GM21737 (cell line): ENCODE measurements around the gene RSPRY1.
"Not testable (repeated sequence)": the region's sequence is repeated elsewhere in the genome, so short reads cannot be mapped to it uniquely, and the experiment has no call there.

ENCODE experiments used
- ATAC-seq: cut with Tn5 transposase; IDR thresholded peaks from one replicate; pipeline ENCODE4 v1.9.1; 2021; ENCODE audit warnings: mild to moderate bottlenecking, moderate library complexity; ENCODE audit not compliant: unreplicated experiment

Gene RSPRY1

GRCh38 chr16:57268804-57269800 is 83.0 kb downstream of the RSPRY1 start:
- no peak for ATAC-seq

- ATAC-seq: no peak
These were observed 84.3 kb downstream of the RSPRY1 start for GRCh38 chr16:57270221-57271062.

- no peak for ATAC-seq
These were observed 84.9 kb downstream of the RSPRY1 start for GRCh38 chr16:57271063-57271345.

- ATAC-seq: no peak
These were observed 85.9 kb downstream of the RSPRY1 start for GRCh38 chr16:57271867-57272495.

GRCh38 chr16:57273359-57273758 is 87.2 kb downstream of the RSPRY1 start:
- ATAC-seq: no peak

GRCh38 chr16:57273826-57274225 is 87.7 kb downstream of the RSPRY1 start:
- ATAC-seq: no peak

- ATAC-seq: not testable (repeated sequence)
These were observed 89.8 kb downstream of the RSPRY1 start for GRCh38 chr16:57275946-57276345.

- ATAC-seq: no peak
These were observed 90.5 kb downstream of the RSPRY1 start for GRCh38 chr16:57276596-57276995.

- no peak for ATAC-seq
These were observed 91.5 kb downstream of the RSPRY1 start for GRCh38 chr16:57277586-57277985.

- no peak for ATAC-seq
These were observed 92.4 kb downstream of the RSPRY1 start for GRCh38 chr16:57278494-57278893.

GRCh38 chr16:57279780-57280638 is 93.9 kb downstream of the RSPRY1 start:
- ATAC-seq: no peak

GRCh38 chr16:57281791-57282190 is 95.7 kb downstream of the RSPRY1 start:
- ATAC-seq: no peak

- ATAC-seq: no peak
These were observed 96.5 kb downstream of the RSPRY1 start for GRCh38 chr16:57282510-57283213.

- ATAC-seq: no peak
These were observed 97.3 kb downstream of the RSPRY1 start for GRCh38 chr16:57283214-57283958.

GRCh38 chr16:57283959-57284208 is 97.8 kb downstream of the RSPRY1 start:
- ATAC-seq: no peak

GRCh38 chr16:57284209-57284951 is 98.3 kb downstream of the RSPRY1 start, which contains the start of gene PLLP:
TSS of gene PLLP (minus strand) at chr16:57284672. CDS start at chr16:57284540, 132 bp downstream.
- no peak for ATAC-seq

- ATAC-seq: no peak
These were observed 98.8 kb downstream of the RSPRY1 start for GRCh38 chr16:57284952-57285363.

GRCh38 chr16:57285379-57285778 is 99.2 kb downstream of the RSPRY1 start:
- ATAC-seq: no peak
